HG03354 (cell line): ENCODE measurements around the gene TMEM179.

Experiments used
- ATAC-seq: cut with Tn5 transposase; IDR thresholded peaks from one replicate; pipeline ENCODE4 v1.9.1; 2021; ENCODE audit warnings: mild to moderate bottlenecking; ENCODE audit not compliant: unreplicated experiment, poor library complexity, severe bottlenecking

The TMEM179 gene

DNA sequence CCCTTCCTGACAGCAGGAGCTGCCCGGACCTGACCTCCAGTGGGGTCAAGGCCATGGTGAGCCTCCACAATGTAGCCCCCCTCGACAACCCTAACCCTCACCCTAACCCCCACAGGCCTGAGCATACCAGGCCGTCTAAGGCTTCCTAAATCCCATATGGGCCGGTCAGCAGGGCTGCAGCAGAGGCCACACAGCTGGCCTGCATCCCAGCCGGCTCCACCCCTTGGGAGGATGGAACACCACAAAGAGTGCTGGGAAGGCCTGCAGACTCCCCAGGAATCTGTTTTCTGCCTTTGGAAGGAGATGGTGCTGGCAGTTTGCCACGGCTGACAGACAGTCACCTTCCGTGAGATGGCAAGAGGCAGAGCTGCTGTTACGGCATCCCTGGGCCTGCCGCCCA lies 2.8 kb downstream of the TMEM179 start:
- ATAC-seq, result no peak

DNA sequence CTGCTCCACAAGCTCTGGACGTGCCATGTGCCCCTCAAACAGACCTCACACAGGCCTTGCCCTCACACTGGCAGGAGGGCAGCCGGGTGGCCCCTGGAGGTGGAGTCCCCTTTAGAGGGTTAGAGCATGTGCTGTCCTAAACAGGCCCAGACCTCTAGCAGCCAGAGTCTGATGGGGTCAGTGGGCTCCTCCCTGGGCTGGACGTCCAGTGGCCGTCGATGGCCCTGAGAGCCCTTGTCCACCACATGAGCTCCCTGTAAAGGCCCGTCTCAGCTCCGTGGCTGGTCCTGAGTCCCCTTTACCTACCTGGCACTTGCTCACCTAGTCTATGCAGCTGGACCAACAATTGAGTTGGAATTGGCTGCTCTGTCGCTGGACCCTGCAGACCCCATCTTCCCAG lies 3.8 kb downstream of the TMEM179 start:
- no peak for ATAC-seq

DNA sequence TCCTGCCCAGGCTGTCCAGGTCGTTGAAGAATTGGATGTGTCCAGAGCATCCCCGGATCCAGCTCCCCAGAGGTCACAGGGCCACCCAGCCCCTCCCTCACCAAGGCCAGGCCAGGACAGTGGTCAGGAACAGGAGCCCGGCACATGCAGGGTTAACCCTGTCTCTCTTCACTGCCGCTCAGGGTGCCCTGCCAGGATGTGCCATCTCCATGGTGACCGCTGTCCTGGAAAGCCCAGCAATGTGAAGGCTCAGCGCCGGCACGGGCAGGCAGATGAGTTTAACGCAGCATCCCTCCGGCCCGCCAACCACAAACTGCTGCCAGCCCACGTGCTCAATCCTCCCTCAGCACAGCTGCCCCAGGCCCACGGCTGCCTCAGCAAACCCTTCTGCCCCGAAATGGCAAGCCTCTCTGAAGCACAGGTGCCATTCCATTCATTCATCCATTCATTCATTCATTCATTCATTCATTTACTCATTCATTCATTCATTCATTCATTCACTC lies 4.4 kb downstream of the TMEM179 start:
- no peak for ATAC-seq

DNA sequence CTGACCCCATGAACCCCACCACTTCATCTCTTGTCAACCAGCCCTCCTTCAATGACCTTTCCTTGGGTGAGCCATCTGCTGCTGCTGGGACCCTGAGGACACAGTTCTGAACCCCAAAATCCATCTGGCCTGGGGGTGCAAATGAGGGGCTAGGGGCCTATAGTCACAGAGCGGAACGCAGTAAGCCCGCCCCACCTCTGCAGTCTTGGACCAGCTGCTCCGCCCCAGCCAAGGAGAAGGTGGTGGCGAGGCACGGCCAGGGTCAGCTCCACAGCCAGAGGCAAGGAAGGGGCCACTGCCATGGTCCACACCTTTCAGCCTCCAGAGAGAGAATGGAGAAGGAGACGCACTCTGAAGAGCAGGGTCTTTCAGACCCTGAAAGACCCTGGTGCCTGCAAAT lies 5.1 kb downstream of the TMEM179 start:
- ATAC-seq, result no peak

DNA sequence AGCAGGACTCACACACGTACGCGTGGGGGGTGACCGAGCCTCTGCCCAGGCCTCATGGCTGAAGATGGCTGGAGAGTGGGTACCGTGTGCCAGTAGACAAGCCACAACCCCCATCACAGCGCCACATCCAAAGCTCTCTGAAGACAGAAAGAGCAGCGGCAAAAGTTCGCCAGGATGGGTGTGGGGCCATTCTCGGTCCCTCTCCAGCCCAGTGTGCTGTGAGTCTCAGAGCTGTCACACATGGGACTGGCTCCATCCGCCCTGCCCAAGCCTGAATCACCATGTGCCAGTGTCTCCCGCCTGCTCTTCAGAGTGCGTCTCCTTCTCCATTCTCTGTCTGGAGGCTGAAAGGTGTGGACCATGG lies 5.7 kb downstream of the TMEM179 start:
- no peak for ATAC-seq

DNA sequence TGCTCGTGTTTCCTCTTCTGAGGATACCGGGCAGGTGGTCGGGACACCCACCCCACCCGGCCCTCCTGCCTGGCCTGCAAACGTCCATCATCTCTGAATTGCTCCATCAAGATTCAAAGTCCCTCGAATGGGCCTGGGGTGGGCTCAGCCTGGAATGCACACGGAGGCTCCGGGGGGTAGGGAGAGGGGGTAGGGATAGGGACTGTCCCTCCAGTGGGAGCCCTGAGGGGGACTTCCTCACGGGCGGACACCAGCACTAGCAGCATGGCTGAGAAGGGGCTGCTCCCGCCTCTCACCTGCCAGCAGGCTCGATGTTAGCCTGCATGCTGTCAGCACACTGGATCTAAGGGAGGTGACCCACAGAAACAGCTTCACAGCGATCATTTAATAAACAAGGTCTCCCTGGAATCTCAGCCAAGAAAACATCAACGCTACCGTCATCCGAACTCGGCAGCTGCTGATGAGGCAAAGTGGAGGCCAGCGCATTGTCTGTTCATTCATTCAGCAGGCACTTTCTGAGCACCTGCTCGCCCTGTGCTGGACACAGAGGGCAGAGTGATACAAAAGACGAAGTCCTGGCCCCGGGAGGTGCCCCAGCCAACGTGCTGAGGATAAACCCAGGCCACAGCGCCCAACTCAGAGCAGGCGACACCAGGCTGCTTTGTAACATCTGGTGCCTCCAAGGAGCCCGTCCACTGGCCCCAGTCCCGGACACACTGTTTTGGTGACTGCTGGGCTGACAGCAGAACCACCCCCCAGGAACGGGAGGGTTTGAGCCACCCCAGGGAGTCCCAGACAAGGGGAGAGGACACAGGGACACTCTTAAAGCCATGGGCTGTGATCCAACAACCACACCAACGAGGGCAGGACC lies 6.3 kb downstream of the TMEM179 start:
- no peak for ATAC-seq

DNA sequence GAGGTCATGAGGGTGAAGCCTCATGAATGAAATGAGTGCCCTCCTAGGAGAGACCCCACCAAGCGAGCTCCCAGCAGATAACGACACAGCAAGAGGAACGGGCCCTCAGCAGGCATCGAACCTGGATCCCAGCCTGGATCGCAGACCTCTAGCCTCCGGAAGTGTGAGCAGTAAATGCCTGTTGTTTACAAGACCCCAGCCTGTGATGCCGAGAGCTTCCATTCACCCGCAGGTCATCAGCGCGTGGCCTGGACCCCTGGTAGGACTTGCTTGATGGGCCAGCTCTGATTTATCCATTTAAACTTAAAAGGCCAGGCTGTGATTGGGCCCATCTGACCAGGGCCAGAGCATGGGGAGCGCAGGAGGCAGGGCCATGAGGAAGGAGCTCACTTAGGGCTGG lies 7.0 kb downstream of the TMEM179 start:
- no peak for ATAC-seq

DNA sequence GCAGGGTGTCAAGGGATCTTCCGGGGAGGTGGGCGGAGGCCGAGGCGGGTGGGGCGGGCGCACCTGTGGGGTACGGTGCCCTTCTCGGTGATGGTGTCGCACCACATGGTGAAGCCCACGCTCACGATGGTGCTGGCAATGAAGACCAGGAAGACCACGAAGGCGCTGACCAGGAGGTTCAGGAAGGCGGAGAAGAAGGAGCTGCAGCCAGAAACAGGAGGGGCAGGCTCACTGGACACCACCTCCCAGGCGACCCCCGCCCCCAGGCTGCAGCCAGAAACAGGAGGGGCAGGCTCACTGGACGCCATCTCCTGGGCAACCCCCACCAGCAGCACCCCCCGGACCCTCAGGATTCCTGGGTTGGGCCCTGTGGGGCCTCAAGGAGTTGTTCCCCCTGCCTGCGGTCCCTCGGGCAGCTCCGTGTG lies 7.6 kb downstream of the TMEM179 start:
- ATAC-seq, result no peak

DNA sequence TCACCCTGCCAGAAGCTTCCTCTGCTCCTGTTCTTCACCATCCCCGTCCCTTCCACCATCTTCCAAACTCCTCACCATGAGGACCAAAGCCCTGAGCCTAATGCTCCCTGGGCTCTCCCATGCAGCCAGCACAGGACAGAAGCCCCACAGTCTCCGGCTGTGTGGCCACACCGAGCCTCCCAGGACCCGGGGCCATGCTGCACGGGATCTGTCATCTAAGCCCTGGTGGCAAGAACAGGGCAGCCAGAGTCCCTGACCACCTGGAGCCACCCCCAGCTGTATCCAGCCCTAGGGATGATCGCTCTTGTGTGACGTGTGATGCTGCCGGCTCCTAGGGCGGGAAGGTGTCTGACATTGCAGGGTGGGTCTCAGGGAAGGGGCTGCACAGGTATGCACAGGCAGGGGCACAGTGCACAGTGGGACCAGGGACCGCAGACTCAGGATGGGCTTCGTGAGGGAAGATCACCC lies 8.1 kb downstream of the TMEM179 start:
- ATAC-seq, result no peak

DNA sequence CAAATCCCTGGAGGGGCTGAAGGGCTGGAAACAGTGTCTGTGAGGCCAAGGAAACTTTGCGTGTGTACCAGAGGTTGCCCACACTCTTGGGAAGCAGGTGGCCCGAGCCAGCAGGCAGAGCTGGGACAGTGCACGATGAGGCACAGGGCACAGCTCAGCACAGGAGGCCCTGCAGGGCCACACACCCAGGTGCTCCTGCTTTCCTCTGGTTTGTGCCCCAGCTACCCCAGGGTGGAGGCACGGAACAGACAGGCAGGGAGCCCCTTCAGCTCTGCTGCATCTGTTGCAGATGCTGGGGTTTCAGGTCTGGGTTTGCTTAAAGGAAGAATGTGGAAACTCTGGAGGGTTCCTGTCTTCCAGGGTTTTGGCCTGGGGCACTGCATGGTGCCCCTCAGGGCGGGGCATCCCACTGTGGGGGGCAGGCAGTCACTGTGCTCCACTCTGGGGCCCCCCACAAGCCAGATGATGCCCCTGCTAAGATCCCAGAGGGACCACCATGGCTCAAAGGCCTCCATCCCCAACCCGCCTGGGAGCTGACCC lies 8.6 kb downstream of the TMEM179 start:
- no peak for ATAC-seq

DNA sequence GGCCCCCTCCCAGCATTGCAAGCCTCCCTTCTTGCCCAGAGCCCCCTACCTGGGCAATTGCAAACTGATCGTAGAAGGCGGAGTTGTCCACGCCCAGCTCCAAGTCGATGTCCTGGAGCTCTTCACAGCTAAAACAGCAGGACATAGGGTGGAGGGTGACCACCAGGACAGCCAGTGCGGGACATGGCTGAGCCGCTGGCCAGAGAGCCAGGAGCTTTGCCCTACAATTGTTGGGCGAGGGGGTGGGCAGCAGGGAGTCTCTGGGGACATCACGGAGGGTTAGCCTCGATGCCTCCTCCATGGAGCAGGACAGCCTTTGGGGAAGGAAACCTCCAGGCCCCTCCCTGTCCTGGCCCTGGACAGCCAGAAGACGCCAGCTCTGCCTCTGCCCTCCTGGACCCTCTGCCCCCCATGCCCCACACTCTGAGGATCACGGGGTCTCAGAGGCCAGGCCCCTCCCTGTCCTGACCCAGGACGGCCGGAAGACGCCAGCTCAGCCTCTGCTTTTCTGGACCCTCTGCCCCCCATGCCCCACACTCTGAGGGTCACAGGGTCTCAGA lies 9.4 kb downstream of the TMEM179 start:
- ATAC-seq, result no peak

DNA sequence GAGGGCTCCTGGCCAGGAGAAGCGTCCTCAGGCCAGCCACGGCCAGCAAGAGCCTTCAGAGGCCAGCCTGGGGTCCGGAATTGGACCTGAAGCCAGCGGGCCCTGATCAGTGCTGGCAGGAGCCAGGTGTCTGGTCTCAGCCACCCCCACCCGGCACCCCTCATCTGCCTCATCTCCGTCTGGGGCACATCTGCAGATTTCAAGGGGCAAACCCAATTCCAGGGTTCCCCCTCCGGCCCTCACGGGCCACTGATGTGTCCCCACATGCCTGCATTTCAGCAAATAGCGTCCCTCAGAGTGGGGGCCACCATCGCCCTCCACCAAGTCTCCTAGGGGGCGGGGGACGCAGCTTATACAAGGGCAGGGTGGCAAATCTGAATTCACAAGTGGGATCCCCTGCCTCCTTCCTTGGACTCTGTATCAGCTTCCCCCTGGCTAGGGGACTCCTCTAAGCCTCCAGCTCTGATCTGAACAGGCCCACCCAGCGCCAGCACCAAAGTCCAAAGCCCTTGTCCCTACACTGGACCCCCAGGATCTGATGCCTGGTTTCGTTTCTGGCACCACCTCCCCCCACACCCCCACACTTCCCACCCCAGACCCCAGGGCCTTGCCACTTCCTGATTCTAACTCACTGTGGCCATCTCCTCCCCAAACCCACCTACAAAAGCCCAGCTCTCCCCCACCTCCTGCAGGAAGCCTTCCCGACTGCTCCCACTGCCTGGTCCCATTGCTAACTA lies 10.1 kb downstream of the TMEM179 start:
- no peak for ATAC-seq

DNA sequence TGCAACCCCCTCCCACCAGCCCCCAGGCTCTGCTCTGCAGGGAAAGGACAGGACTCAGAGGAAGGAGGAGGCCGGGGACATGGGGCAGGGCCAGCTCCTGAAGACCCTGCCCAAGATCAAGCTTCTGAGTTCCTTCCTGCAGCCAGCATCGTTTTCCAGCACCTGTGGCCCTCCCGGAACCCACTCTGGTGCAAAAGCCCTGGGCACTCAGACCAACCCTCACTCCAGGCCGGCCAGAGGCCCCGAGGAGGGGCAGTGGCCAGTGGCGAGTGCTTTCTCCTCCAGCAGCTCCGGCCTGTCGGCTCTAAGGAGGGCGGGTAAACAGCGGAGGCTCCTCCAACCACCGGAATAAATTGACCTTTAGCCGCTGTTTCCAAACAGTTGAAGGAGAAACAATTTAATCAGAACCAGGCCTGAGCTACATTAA lies 10.8 kb downstream of the TMEM179 start:
- no peak for ATAC-seq

DNA sequence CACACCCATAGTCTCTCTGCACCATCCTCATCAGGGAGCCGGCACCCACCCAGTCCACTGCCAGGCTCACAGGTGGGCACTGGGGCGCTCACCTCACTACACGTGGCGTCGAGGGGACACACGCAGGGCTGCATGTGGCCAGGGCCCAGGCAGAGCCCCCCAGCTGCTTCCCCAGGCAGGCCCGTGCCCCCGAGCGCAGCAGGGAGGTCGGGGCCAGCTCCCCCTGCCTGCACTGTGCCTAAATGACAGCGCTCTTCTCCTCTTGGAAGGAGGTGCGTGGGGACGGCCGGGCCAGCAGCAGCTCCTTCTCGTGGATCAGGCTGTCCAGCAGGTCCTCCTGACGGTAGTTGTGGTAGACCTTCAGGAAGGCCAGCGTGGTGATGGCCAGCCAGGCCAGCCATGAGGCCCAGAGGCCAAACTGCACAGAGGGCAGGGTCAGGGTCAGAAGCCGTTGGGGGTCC lies 11.3 kb downstream of the TMEM179 start:
- ATAC-seq, result no peak

DNA sequence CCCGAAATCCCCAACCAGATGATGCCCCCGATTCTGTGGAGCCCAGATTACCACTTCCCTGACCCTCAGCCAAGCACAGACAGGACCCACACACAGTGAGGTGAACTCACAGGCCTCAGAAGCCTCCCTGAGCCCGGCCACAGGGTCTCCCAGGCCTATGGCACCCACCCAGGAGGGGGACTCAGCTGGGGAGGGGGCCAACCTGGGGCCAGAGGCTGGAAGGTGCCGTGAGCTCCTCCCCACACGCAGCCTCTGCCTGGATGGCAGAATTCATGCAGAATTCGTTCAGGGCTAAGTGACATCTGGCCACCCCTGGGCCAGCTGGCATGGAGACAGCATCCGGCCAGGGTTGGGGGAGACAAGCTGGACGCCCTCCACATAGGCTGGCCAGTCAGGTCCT lies 11.8 kb downstream of the TMEM179 start:
- no peak for ATAC-seq

DNA sequence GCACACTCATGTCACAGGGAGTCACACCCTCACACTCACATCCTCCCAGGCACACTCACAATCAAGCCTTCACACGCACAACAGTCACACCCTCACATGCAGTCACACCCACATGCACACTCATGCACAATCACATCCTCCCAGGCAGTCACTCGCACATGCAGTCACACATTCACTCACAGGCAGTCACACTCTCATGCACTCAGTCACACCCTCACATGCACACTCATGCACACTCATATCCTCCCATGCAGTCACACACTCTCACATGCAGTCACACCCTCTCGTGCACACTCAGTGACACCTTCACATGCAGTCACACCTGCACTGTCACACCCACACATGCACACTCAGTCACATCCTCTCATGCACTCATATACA lies 12.3 kb downstream of the TMEM179 start:
- no peak for ATAC-seq

DNA sequence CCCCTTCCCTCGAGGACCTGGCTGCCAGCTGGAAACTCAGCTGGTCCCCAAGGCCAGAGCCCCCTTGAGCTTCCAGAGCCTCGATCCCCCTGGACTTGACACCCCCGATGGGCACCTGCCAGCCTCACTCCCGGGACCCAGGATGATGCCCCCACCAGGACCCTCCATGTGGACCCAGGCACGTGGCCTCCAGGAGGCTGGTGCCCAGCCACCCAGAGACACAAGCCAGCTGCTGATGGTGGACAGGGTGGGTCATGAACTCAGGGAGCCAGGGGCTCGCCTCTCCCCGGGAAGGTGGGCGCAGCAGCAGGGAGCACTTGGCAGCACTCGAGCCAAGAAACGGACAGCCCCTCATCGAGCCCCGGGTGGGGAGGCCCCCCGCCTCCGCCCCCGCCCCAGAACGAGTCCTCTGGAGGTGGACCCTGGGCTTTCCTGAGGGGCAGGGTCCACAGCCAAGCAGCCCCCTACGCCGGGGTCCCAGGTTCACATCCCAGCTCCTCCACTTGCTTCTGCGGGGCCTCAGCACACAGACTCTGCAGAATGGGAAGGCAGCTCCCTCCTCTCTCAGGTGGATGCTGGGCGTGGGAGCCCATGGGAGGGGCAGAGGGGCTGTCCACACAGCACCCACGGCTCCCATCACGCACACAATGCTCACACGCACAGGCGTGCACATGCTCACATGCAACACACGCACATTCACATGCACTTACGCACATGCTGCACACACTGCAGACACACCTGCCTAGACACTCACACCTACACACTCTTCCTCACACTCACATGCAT lies 12.9 kb downstream of the TMEM179 start:
- no peak for ATAC-seq

DNA sequence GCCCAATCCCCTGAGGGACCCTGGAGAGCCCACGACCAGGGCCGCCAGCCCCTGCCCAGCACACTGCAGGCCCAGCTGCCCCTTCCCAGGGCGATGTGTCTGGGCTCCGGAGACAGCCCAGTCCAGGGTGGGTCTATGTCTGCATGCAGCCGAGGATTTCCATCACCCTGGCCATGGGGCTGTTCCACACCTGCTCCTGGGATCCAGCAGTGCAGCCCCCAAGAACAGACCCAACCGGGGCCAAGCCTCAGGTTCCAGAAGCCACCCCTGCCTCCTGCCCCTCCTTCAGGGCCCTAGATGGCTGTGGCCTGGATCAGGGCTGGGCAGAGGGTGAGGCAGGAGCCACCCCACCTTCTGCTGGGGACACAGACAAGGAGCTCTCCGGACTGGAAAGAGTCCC lies 13.5 kb downstream of the TMEM179 start:
- ATAC-seq, result no peak

DNA sequence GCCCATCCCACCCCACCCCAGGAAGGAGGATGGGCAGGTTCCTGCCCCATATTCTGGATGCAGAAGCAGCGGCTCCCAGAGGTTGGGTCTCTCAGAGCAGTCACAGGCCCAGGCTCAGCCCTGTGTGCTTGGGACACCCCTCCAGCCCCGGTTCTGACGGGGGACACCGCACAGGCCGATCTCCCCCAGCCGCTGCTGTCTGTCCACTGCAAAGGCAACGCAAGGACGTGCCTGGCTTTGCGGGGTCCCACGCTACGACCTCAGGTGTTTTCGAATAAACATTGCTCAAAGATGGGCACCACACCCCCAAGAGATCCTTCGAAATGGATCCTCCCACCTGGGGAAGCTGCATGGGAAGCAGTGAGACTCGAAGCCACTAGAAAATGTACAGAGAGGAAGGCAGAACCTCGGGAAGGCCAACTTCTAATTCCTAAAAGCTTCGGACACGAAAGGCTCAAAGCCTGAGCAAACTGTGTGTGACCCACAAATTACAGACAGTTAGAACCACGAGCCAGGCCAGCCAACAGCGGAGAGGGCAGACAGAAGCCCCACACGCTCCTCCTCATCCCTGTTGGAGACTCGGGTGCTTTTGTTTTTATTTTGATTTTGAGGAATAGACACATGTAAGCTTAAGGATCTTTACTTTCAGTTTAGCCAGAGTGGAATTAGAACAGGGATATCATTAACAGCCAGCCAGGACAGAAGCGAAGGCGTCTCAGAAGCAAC lies 14.2 kb downstream of the TMEM179 start:
- ATAC-seq, result no peak
